WTC11 (cell line): ENCODE results near the gene HES4. TPM values are rescaled to one million over a fixed set of nuclear protein-coding genes. Genes with fewer than 3 reads are reported as not detected.

Experiments
- ATAC-seq: fragments of 200-7000 bp; cut with Tn5 transposase; 2 replicates; pipeline ENCODE4 v1.10.0; 2021; ENCODE audit warnings: mild to moderate bottlenecking, moderate library complexity
- CTCF ChIA-PET: fragments of 300-600 bp; sonication (Branson Sonifier 250); formaldehyde crosslinking; loops from one replicate; lab custom pipeline; 2021; ENCODE audit warnings: antibody characterized with exemption; lab: Charles Lee
- POLR2A ChIA-PET: fragments of 350-600 bp; sonication (Branson Sonifier 250); formaldehyde crosslinking; loops from one replicate; lab custom pipeline; 2021; ENCODE audit warnings: antibody characterized with exemption; lab: Charles Lee
- DNase-seq: peaks from one replicate; pipeline ENCODE4 v3.0.0; 2021; ENCODE audit warnings: low spot score
- H3K27ac Mint-ChIP-seq: 2 replicates; pipeline ENCODE4 v1.8.0; 2021; ENCODE audit warnings: mixed read lengths
- H3K27me3 Mint-ChIP-seq: 2 replicates; pipeline ENCODE4 v1.8.0; 2021; ENCODE audit warnings: low read depth, mild to moderate bottlenecking, moderate library complexity, mixed read lengths
- H3K36me3 Mint-ChIP-seq: 2 replicates; pipeline ENCODE4 v1.8.0; 2021; ENCODE audit warnings: mixed read lengths
- H3K4me1 Mint-ChIP-seq: 2 replicates; pipeline ENCODE4 v1.8.0; 2022; ENCODE audit warnings: mixed read lengths
- H3K4me3 Mint-ChIP-seq: 2 replicates; pipeline ENCODE4 v1.8.0; 2021; ENCODE audit warnings: mild to moderate bottlenecking, moderate library complexity, mixed read lengths
- H3K9me3 Mint-ChIP-seq: 2 replicates; pipeline ENCODE4 v1.8.0; 2021; ENCODE audit warnings: mixed read lengths
- ATF3 ChIP-seq: sonication (generic); formaldehyde crosslinking; conservative IDR thresholded peaks from 2 replicates; pipeline ENCODE4 v1.8.1; 2022; ENCODE audit warnings: mild to moderate bottlenecking, missing genetic modification reagents
- CBFB ChIP-seq: sonication (generic); formaldehyde crosslinking; IDR thresholded peaks from 2 replicates; pipeline ENCODE4 v1.8.1; 2022; ENCODE audit warnings: mild to moderate bottlenecking, low read depth, missing genetic modification reagents
- CREB1 ChIP-seq: sonication (generic); formaldehyde crosslinking; IDR thresholded peaks from 2 replicates; pipeline ENCODE4 v1.8.0; 2023; ENCODE audit warnings: mild to moderate bottlenecking, missing genetic modification reagents
- EMX1 ChIP-seq: fragments of 250-450 bp; sonication (Bioruptor Pico); IDR thresholded peaks from 2 replicates; pipeline ENCODE4 v1.8.0; 2021; ENCODE audit warnings: mild to moderate bottlenecking
- FOXP1 ChIP-seq: sonication (generic); formaldehyde crosslinking; IDR thresholded peaks from 2 replicates; pipeline ENCODE4 v1.8.0; 2022; ENCODE audit warnings: missing genetic modification reagents, mild to moderate bottlenecking, moderate library complexity, borderline replicate concordance
- GTF2I ChIP-seq: fragments of 250-450 bp; sonication (Bioruptor Pico); conservative IDR thresholded peaks from 2 replicates; pipeline ENCODE4 v1.4.0; 2021; ENCODE audit warnings: mild to moderate bottlenecking
- HMGA2 ChIP-seq: fragments of 250-450 bp; sonication (Bioruptor Pico); IDR thresholded peaks from 2 replicates; pipeline ENCODE4 v1.4.0; 2021; ENCODE audit warnings: mild to moderate bottlenecking, moderate library complexity
- JUN ChIP-seq: sonication (generic); formaldehyde crosslinking; IDR thresholded peaks from 2 replicates; pipeline ENCODE4 v1.8.0; 2023; ENCODE audit warnings: mild to moderate bottlenecking, missing genetic modification reagents
- NFYB ChIP-seq: sonication (generic); formaldehyde crosslinking; conservative IDR thresholded peaks from 2 replicates; pipeline ENCODE4 v1.8.0; 2022; ENCODE audit warnings: low read depth, missing genetic modification reagents
- RELA ChIP-seq: sonication (generic); formaldehyde crosslinking; IDR thresholded peaks from 2 replicates; pipeline ENCODE4 v1.8.1; 2022; ENCODE audit warnings: missing genetic modification reagents, mild to moderate bottlenecking, borderline replicate concordance
- SMAD3 ChIP-seq: sonication (generic); formaldehyde crosslinking; IDR thresholded peaks from 2 replicates; pipeline ENCODE4 v1.8.0; 2022; ENCODE audit warnings: missing genetic modification reagents, mild to moderate bottlenecking, borderline replicate concordance
- TCF7 ChIP-seq: sonication (generic); formaldehyde crosslinking; IDR thresholded peaks from 2 replicates; pipeline ENCODE4 v1.8.0; 2022; ENCODE audit warnings: mild to moderate bottlenecking, low read depth, missing genetic modification reagents, moderate library complexity
- TEAD4 ChIP-seq: sonication (generic); formaldehyde crosslinking; IDR thresholded peaks from 2 replicates; pipeline ENCODE4 v1.8.0; 2022; ENCODE audit warnings: mild to moderate bottlenecking, missing genetic modification reagents
- ZNF263 ChIP-seq: sonication (generic); formaldehyde crosslinking; IDR thresholded peaks from 2 replicates; pipeline ENCODE4 v1.8.1; 2022; ENCODE audit warnings: low read depth, mild to moderate bottlenecking, moderate library complexity, missing genetic modification reagents
- ZNF396 ChIP-seq: fragments of 250-450 bp; sonication (Bioruptor Pico); IDR thresholded peaks from 2 replicates; pipeline ENCODE4 v1.8.0; 2021; ENCODE audit warnings: mild to moderate bottlenecking, moderate library complexity, borderline replicate concordance
- ZNF423 ChIP-seq: fragments of 250-450 bp; sonication (Bioruptor Pico); IDR thresholded peaks from 2 replicates; pipeline ENCODE4 v2.1.2; 2022; ENCODE audit warnings: mild to moderate bottlenecking, moderate library complexity
- total RNA-seq: library from RNA; stranded (reverse); gene quantifications from 3 replicates; pipeline ENCODE4 v1.2.3, GENCODE V29; 2021
- TF ChIP-seq, protein P1 (sequence below): sonication (generic); formaldehyde crosslinking; IDR thresholded peaks from 2 replicates; pipeline ENCODE4 v1.8.0; 2023; ENCODE audit warnings: mild to moderate bottlenecking, missing genetic modification reagents
- TF ChIP-seq, protein P2 (sequence below): fragments of 250-450 bp; sonication (Bioruptor Pico); IDR thresholded peaks from 2 replicates; pipeline ENCODE4 v1.9.0; 2021; ENCODE audit warnings: moderate library complexity, mild to moderate bottlenecking, inconsistent platforms, borderline replicate concordance
- TF ChIP-seq, protein P3 (sequence below): sonication (generic); formaldehyde crosslinking; IDR thresholded peaks from 2 replicates; pipeline ENCODE4 v1.8.0; 2022; ENCODE audit warnings: mild to moderate bottlenecking, missing genetic modification reagents
- TF ChIP-seq, protein P4 (sequence below): sonication (generic); formaldehyde crosslinking; IDR thresholded peaks from 2 replicates; pipeline ENCODE4 v1.8.1; 2022; ENCODE audit warnings: missing genetic modification reagents, borderline replicate concordance

The HES4 gene
- total RNA-seq, 1 experiment from 2014 or later, result 4.5 TPM

GRCh38 chr1:979744-980072, 20.2 kb downstream of the HES4 start:
- ChIA-PET POLR2A (no interaction called here), CTCF (interaction anchor here (1.1 to 2.5 kb wide), 3 partner anchors 22 to 84 kb away, joined by 4 to 12 read pairs (median 4); no protein-coding TSS in a partner anchor)
- no peak for DNase-seq

GRCh38 chr1:978835-979743, 20.8 kb downstream of the HES4 start:
- H3K27ac Mint-ChIP-seq, result no peak overlapping the region
- H3K4me1 Mint-ChIP-seq, result peaks cover 4% of the 10 kb centered on the region
- POLR2A ChIA-PET, result no interaction called here
- H3K4me3 Mint-ChIP-seq, result no peak overlapping the region
- peaks cover 3% of the 10 kb centered on the region; the same call in 1 of the 2 replicates for H3K36me3 Mint-ChIP-seq
- DNase-seq, result no peak
- no peak for ATAC-seq
- H3K27me3 Mint-ChIP-seq, result peaks cover 24% of the 10 kb centered on the region
- TF ChIP-seq CBFB (CRISPR knock-in tag) (no peak), HMGA2 (CRISPR knock-in tag) (no peak)
- TF ChIP-seq, all 79 proteins: peak for 0
- H3K9me3 Mint-ChIP-seq, result peaks cover 3% of the 10 kb centered on the region
- CTCF ChIA-PET, result interaction anchor here (1.1 to 2.5 kb wide), 3 partner anchors 23 to 85 kb away, joined by 4 to 12 read pairs (median 4); no protein-coding TSS in a partner anchor

More at GRCh38 chr1:979744-980072, 20.2 kb downstream of the HES4 start:
- H3K27me3 Mint-ChIP-seq, result peaks cover 27% of the 10 kb centered on the region
- peaks cover 3% of the 10 kb centered on the region for H3K9me3 Mint-ChIP-seq
- TF ChIP-seq NFYB (CRISPR knock-in tag), result no peak
- no peak for TF ChIP-seq ATF3 (CRISPR knock-in tag)
- TF ChIP-seq, protein P1, sequence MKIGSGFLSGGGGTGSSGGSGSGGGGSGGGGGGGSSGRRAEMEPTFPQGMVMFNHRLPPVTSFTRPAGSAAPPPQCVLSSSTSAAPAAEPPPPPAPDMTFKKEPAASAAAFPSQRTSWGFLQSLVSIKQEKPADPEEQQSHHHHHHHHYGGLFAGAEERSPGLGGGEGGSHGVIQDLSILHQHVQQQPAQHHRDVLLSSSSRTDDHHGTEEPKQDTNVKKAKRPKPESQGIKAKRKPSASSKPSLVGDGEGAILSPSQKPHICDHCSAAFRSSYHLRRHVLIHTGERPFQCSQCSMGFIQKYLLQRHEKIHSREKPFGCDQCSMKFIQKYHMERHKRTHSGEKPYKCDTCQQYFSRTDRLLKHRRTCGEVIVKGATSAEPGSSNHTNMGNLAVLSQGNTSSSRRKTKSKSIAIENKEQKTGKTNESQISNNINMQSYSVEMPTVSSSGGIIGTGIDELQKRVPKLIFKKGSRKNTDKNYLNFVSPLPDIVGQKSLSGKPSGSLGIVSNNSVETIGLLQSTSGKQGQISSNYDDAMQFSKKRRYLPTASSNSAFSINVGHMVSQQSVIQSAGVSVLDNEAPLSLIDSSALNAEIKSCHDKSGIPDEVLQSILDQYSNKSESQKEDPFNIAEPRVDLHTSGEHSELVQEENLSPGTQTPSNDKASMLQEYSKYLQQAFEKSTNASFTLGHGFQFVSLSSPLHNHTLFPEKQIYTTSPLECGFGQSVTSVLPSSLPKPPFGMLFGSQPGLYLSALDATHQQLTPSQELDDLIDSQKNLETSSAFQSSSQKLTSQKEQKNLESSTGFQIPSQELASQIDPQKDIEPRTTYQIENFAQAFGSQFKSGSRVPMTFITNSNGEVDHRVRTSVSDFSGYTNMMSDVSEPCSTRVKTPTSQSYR (CRISPR knock-in tag), result no peak
- TF ChIP-seq CREB1 (CRISPR knock-in tag), result no peak
- TF ChIP-seq FOXP1 (CRISPR knock-in tag), result no peak
- TF ChIP-seq ZNF423 (CRISPR knock-in tag), result no peak
- no peak for TF ChIP-seq JUN
- peaks cover 4% of the 10 kb centered on the region for H3K4me1 Mint-ChIP-seq
- ATAC-seq, result no peak
- H3K27ac Mint-ChIP-seq, result no peak overlapping the region
- peaks cover 3% of the 10 kb centered on the region; the same call in 1 of the 2 replicates for H3K36me3 Mint-ChIP-seq
- no peak overlapping the region for H3K4me3 Mint-ChIP-seq

DNA sequence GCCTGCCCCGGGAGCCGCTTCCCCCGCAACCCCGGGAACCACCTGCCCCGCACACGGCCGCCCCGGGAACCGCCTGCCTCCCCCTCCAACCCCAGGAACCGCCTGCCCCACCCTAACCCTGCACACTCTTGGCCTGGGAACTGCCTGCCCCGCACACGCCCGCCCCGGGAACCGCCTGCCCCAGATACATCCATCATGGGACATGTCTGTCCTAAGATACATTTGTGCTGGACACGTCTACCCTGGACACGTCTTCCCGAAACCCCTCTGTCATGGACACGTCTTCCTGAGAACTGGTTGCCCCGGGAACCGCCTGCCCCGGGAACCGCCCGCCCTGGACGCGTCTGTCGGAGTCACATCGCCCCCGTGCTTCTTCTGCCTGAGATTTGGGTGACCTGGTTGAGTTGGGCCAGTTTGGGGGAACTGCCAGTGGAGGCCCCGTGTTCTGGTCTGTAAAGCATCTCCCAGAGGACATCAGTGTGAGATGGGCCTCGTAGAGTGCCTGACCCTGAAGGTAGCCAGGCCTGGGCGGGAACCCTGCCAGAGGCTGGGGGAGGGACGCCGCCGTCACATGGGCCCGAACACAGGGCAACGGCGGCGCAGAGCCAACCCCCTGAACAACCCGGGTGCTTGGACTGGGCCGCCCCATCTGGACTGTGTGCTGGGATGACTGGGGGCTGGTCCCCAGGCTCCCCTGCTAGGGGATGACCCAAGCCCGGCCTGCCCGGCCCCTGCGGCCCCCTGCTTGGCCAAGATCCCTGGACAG, 21.6 kb downstream of the HES4 start:
- DNase-seq (no peak), ATAC-seq (no peak)
- ChIA-PET CTCF (interaction anchor here (1.1 kb wide), 1 partner anchor 24 kb away, joined by 4 read pairs; no protein-coding TSS in a partner anchor), POLR2A (no interaction called here)
- peaks cover 4% of the 10 kb centered on the region for H3K4me1 Mint-ChIP-seq
- H3K27me3 Mint-ChIP-seq, result peaks cover 17% of the 10 kb centered on the region
- TF ChIP-seq TCF7 (CRISPR knock-in tag) (no peak), ZNF396 (CRISPR knock-in tag) (no peak), TEAD4 (CRISPR knock-in tag) (no peak), CBFB (CRISPR knock-in tag) (no peak), RELA (CRISPR knock-in tag) (no peak), GTF2I (CRISPR knock-in tag) (no peak), SMAD3 (CRISPR knock-in tag) (no peak), ZNF263 (CRISPR knock-in tag) (no peak), EMX1 (CRISPR knock-in tag) (no peak)
- TF ChIP-seq, protein P2, sequence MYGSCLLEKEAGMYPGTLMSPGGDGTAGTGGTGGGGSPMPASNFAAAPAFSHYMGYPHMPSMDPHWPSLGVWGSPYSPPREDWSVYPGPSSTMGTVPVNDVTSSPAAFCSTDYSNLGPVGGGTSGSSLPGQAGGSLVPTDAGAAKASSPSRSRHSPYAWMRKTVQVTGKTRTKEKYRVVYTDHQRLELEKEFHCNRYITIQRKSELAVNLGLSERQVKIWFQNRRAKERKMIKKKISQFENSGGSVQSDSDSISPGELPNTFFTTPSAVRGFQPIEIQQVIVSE (CRISPR knock-in tag), result no peak
- TF ChIP-seq, protein P3, sequence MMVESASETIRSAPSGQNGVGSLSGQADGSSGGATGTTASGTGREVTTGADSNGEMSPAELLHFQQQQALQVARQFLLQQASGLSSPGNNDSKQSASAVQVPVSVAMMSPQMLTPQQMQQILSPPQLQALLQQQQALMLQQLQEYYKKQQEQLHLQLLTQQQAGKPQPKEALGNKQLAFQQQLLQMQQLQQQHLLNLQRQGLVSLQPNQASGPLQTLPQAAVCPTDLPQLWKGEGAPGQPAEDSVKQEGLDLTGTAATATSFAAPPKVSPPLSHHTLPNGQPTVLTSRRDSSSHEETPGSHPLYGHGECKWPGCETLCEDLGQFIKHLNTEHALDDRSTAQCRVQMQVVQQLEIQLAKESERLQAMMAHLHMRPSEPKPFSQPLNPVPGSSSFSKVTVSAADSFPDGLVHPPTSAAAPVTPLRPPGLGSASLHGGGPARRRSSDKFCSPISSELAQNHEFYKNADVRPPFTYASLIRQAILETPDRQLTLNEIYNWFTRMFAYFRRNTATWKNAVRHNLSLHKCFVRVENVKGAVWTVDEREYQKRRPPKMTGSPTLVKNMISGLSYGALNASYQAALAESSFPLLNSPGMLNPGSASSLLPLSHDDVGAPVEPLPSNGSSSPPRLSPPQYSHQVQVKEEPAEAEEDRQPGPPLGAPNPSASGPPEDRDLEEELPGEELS (CRISPR knock-in tag), result no peak
- TF ChIP-seq, protein P4, sequence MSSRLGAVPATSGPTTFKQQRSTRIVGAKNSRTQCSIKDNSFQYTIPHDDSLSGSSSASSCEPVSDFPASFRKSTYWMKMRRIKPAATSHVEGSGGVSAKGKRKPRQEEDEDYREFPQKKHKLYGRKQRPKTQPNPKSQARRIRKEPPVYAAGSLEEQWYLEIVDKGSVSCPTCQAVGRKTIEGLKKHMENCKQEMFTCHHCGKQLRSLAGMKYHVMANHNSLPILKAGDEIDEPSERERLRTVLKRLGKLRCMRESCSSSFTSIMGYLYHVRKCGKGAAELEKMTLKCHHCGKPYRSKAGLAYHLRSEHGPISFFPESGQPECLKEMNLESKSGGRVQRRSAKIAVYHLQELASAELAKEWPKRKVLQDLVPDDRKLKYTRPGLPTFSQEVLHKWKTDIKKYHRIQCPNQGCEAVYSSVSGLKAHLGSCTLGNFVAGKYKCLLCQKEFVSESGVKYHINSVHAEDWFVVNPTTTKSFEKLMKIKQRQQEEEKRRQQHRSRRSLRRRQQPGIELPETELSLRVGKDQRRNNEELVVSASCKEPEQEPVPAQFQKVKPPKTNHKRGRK (CRISPR knock-in tag), result no peak
- H3K27ac Mint-ChIP-seq, result peak overlapping the region; percentile 19; the same call in 1 of the 2 replicates
- no peak overlapping the region for H3K4me3 Mint-ChIP-seq
- H3K9me3 Mint-ChIP-seq, result peaks cover 3% of the 10 kb centered on the region
- H3K36me3 Mint-ChIP-seq, result peaks cover 3% of the 10 kb centered on the region; the same call in 1 of the 2 replicates
